ENCODE results near the gene VCL.
A peak's percentile ranks its signal among the peaks of the same experiment; 100 is the strongest.

VCL gene

GRCh38 chr10:73965890-73966768, 31.8 kb upstream of the VCL start:
- H3K9me3 Mint-ChIP-seq, result no peaks in the 10 kb centered on the region
- H3K36me3 Mint-ChIP-seq (ENCODE audit: insufficient read depth), result no peaks in the 10 kb centered on the region
- H3K27me3 Mint-ChIP-seq, result no peaks in the 10 kb centered on the region
- H3K27ac Mint-ChIP-seq, result no peak overlapping the region
- ATAC-seq (replicated peaks), result no peak
- no peak for DNase-seq
- H3K4me1 Mint-ChIP-seq (ENCODE audit: low read depth in 2 of 2), result peaks cover 22 to 25% of the 10 kb centered on the region in 2 donors
- no peak overlapping the region for H3K4me3 Mint-ChIP-seq

- Mint-ChIP-seq H3K36me3 (ENCODE audit: insufficient read depth) (no peaks in the 10 kb centered on the region), H3K4me3 (no peak overlapping the region), H3K27ac (no peak overlapping the region), H3K4me1 (ENCODE audit: low read depth in 2 of 2) (peaks cover 19 to 25% of the 10 kb centered on the region in 2 donors), H3K27me3 (no peaks in the 10 kb centered on the region), H3K9me3 (no peaks in the 10 kb centered on the region)
- DNase-seq (no peak), ATAC-seq (replicated peaks) (no peak)
Measured at GRCh38 chr10:73967022-73967429, 30.9 kb upstream of the VCL start.

GRCh38 chr10:73967544-73967943, 30.4 kb upstream of the VCL start:
- H3K27ac Mint-ChIP-seq, result peak overlapping the region in 1 of 2 donors; percentile 73

GRCh38 chr10:73968098-73968521, 29.8 kb upstream of the VCL start:
- Mint-ChIP-seq H3K4me1 (ENCODE audit: low read depth in 2 of 2) (peaks cover 19 to 24% of the 10 kb centered on the region in 2 donors), H3K9me3 (no peaks in the 10 kb centered on the region), H3K27ac (peak overlapping the region; percentile 41 to 73), H3K36me3 (ENCODE audit: insufficient read depth) (no peaks in the 10 kb centered on the region), H3K4me3 (peak overlapping the region; percentile 55 to 68), H3K27me3 (no peaks in the 10 kb centered on the region)
- peak; percentile 39 to 42 (median 40) for DNase-seq
- peak; percentile 92 for ATAC-seq (replicated peaks)

More at GRCh38 chr10:73967544-73967943, 30.4 kb upstream of the VCL start:
- no peaks in the 10 kb centered on the region for H3K36me3 Mint-ChIP-seq (ENCODE audit: insufficient read depth)
- H3K27me3 Mint-ChIP-seq, result no peaks in the 10 kb centered on the region
- H3K4me3 Mint-ChIP-seq, result peak overlapping the region in 1 of 2 donors; percentile 68
- H3K4me1 Mint-ChIP-seq (ENCODE audit: low read depth in 2 of 2), result peaks cover 19 to 22% of the 10 kb centered on the region in 2 donors
- DNase-seq (no peak), ATAC-seq (replicated peaks) (no peak)
- no peaks in the 10 kb centered on the region for H3K9me3 Mint-ChIP-seq

DNA sequence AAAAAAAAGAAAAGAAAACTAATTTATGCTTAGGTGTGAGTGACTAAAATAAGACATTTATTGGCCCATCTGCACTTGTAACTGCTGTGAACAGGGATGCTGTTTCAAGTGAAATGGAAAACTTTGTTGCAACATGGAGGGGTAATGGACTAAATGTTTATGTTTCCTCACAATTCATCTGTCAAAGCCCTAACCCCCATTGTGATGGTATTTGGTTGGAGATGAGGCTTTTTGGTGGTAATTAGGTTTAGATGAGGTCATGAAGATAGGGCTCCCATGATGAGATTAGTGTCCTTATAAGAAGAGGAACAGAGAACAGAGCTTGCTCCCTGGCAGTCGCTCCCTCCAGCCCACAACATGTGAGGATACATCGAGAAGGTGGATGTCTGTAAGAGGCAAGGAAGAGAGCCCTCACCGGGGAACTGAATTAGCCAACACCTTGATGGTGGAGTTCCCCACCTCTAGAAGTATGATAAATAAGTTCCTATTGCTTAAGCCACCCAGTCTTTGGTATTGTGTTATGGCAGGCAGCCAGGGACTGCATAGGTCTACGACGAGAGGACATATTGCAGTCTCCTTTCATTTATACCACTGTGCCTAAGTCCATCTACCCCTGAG, 28.6 kb upstream of the VCL start:
- Mint-ChIP-seq H3K4me3 (no peak overlapping the region), H3K4me1 (ENCODE audit: low read depth in 2 of 2) (peaks cover 27 to 28% of the 10 kb centered on the region in 2 donors), H3K9me3 (no peaks in the 10 kb centered on the region), H3K27ac (peak overlapping the region in 1 of 2 donors; percentile 73), H3K36me3 (ENCODE audit: insufficient read depth) (no peaks in the 10 kb centered on the region), H3K27me3 (no peaks in the 10 kb centered on the region)
- ATAC-seq (replicated peaks), result peak; percentile 38
- DNase-seq, result no peak

GRCh38 chr10:73970845-73971244, 27.1 kb upstream of the VCL start:
- no peaks in the 10 kb centered on the region for H3K27me3 Mint-ChIP-seq
- no peak for DNase-seq
- no peaks in the 10 kb centered on the region for H3K9me3 Mint-ChIP-seq
- no peak overlapping the region for H3K27ac Mint-ChIP-seq
- H3K4me3 Mint-ChIP-seq, result no peak overlapping the region
- ATAC-seq (replicated peaks), result no peak
- H3K36me3 Mint-ChIP-seq (ENCODE audit: insufficient read depth), result no peaks in the 10 kb centered on the region
- peaks cover 27 to 39% of the 10 kb centered on the region in 2 donors for H3K4me1 Mint-ChIP-seq (ENCODE audit: low read depth in 2 of 2)

GRCh38 chr10:73971636-73972354, 26.1 kb upstream of the VCL start:
- DNase-seq, result no peak
- Mint-ChIP-seq H3K36me3 (ENCODE audit: insufficient read depth) (no peaks in the 10 kb centered on the region), H3K27ac (no peak overlapping the region), H3K9me3 (no peaks in the 10 kb centered on the region), H3K4me1 (ENCODE audit: low read depth in 2 of 2) (peaks cover 26 to 43% of the 10 kb centered on the region in 2 donors), H3K27me3 (no peaks in the 10 kb centered on the region), H3K4me3 (no peak overlapping the region)
- no peak for ATAC-seq (replicated peaks)

DNA sequence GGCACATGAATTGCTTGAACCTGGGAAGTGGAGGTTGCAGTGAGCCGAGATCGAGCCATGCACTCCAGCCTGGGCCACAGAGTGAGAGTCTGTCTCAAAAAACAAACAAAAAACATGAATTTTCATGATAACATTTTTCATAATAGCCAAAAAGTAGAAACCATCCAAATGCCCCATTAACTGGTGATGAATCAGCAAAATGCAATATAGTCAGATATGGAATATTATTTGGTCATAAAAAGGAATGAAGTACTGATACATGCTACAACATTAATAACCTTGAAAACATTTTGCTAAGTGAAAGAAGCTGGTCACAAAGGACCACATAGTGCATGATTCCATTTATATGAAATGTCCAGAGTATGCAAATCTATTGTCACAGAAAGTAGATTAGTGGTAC, 24.5 kb upstream of the VCL start:
- Mint-ChIP-seq H3K36me3 (ENCODE audit: insufficient read depth) (no peaks in the 10 kb centered on the region), H3K4me3 (peak overlapping the region; percentile 2 to 25), H3K4me1 (ENCODE audit: low read depth in 2 of 2) (peaks cover 17 to 35% of the 10 kb centered on the region in 2 donors), H3K27me3 (no peaks in the 10 kb centered on the region), H3K9me3 (no peaks in the 10 kb centered on the region), H3K27ac (no peak overlapping the region)
- DNase-seq, result no peak
- ATAC-seq (replicated peaks), result no peak

DNA sequence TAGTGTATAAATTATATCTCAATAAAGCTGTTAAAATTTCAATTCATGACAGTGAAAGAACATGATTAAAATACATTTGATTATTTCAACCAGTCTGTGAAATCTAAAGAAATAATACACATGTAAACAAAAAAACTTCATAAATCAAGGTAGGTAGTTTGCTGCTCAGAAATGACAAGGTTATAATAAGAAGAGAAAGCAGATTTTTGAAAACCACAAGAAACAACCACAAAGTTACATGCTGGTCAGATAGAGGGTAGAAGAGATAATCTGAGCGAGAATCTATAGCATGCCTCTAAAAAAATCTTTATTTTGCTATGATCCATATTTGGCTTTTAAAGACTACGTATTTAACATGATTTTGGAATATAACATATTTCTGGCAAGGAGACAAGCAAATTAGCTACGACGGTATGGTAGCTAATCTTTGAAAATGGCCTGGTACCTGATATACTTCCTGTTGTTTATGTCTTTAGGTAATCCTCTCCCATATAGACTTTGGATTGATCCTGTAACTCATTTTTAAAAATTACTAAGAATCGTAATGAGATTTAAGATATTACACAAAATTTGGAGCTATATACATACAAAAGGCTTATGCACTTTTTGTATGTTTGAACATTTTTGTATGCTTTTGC, 23.5 kb upstream of the VCL start:
- Mint-ChIP-seq H3K4me3 (peak overlapping the region; percentile 6 to 76), H3K27me3 (no peaks in the 10 kb centered on the region), H3K4me1 (ENCODE audit: low read depth in 2 of 2) (peaks cover 10 to 27% of the 10 kb centered on the region in 2 donors), H3K9me3 (no peaks in the 10 kb centered on the region), H3K36me3 (ENCODE audit: insufficient read depth) (no peaks in the 10 kb centered on the region), H3K27ac (peak overlapping the region in 1 of 2 donors; percentile 64)
- DNase-seq, result no peak
- peak; percentile 87 for ATAC-seq (replicated peaks)

DNA sequence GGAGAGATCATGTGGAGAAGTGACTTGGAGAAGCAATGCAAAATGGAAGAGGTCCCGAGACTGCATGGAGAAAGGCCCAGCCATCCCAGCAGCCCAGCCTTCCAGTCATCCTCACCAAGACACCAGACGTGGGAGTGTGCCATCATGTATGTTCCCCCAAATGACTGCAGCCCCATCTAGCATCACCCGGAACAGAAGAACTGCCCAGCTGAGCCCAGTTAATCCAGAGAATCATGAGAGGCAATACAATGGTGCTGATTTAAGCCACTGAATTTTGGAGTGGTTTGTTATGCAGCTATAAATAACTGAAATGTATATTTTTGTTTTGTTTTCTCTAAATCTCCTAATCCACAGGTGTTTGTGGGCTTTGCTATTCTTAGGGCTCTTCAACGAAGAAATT, 22.5 kb upstream of the VCL start:
- H3K27ac Mint-ChIP-seq, result no peak overlapping the region
- peak overlapping the region in 1 of 2 donors; percentile 37 for H3K4me3 Mint-ChIP-seq
- ATAC-seq (replicated peaks), result no peak
- H3K27me3 Mint-ChIP-seq, result no peaks in the 10 kb centered on the region
- no peaks in the 10 kb centered on the region for H3K9me3 Mint-ChIP-seq
- peaks cover 7 to 23% of the 10 kb centered on the region in 2 donors for H3K4me1 Mint-ChIP-seq (ENCODE audit: low read depth in 2 of 2)
- no peaks in the 10 kb centered on the region for H3K36me3 Mint-ChIP-seq (ENCODE audit: insufficient read depth)
- DNase-seq, result no peak

DNA sequence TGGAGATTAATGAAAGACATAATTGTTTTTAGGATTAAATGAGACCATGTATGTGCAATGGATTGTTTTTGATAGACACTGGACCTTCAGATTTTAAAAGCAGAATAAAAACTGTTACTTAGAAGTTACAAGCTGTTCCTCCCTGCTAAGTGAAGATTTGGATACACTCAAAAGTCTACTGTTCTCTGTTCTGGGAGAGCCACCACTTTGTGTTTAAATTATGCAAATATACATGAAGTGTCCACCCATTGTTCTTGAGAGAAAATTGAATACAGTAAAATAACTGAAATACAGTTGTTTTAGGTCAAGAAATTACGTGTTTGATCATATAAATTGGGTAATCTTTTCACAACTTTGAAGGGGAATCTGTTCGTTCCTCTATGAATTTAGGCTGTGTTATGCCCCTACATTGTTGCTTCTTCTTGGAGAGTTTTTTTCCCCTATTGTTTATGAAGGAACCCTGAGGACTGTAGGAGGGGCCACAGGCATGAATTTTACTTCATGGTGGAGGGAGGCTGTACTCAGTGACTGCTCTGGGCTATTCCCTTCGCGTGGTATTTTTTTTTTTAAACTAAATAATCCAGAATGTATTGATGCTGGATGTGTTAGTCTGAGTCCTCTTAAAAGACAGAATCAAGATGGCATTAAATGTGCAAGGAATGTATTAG, 18.6 kb upstream of the VCL start:
- no peak for ATAC-seq (replicated peaks)
- Mint-ChIP-seq H3K4me1 (ENCODE audit: low read depth in 2 of 2) (peaks cover 5 to 21% of the 10 kb centered on the region in 2 donors), H3K27ac (no peak overlapping the region), H3K9me3 (no peaks in the 10 kb centered on the region), H3K36me3 (ENCODE audit: insufficient read depth) (no peaks in the 10 kb centered on the region), H3K27me3 (no peaks in the 10 kb centered on the region), H3K4me3 (no peak overlapping the region)
- DNase-seq, result no peak

DNA sequence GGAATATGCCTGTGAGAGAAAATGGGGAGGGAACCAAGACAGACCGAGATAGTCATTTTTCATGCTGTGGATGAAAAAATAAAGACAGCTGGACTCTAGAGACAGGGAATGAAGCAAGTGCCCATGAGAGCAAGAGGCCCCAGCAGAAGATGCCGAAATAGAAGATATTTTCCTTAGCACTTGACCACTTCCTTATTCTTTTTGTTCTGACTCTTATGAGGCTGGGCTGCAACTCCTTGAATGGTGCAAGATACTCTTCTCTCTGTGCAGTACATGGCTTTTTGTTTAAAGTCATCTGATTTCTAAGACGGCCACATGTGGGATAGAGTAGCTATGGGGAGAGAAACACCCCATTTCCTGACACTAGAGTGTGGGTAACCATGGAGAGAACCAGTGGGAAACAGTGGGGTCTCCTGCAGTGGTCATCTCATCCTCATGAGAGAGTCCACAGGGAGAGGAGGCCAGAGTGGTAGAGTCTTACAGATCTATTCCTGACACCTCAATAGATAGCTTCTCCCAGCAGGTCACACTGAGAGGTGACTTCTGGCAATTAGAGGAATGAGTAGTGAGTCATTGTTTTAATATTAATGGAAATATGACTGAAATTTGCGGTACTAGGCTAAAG, 18.0 kb upstream of the VCL start:
- Mint-ChIP-seq H3K4me1 (ENCODE audit: low read depth in 2 of 2) (peaks cover 5 to 16% of the 10 kb centered on the region in 2 donors), H3K9me3 (no peaks in the 10 kb centered on the region), H3K27ac (no peak overlapping the region), H3K4me3 (no peak overlapping the region), H3K27me3 (no peaks in the 10 kb centered on the region), H3K36me3 (ENCODE audit: insufficient read depth) (no peaks in the 10 kb centered on the region)
- ATAC-seq (replicated peaks) (no peak), DNase-seq (no peak)

Data from effector memory CD8-positive, alpha-beta T cell (primary cell).